Raji (cell line): ENCODE measurements around the gene WT1.

Source experiments
- POLR2A ChIP-seq: IDR thresholded peaks from 2 replicates; pipeline ENCODE4 v1.6.1; 2011; ENCODE audit warnings: low read depth, low read length, control low read depth; ENCODE audit not compliant: insufficient read depth

The WT1 gene

GRCh38 chr11:32390712-32391111 lies 44.6 kb downstream of the WT1 start:
- TF ChIP-seq POLR2A: no peak

- no peak for TF ChIP-seq POLR2A
These were observed 46.2 kb downstream of the WT1 start for GRCh38 chr11:32388871-32389770.

GRCh38 chr11:32388365-32388764 lies 47.0 kb downstream of the WT1 start:
- no peak for TF ChIP-seq POLR2A

GRCh38 chr11:32387411-32387810 lies 47.9 kb downstream of the WT1 start:
- TF ChIP-seq POLR2A: no peak

GRCh38 chr11:32386770-32387377 lies 48.5 kb downstream of the WT1 start:
- TF ChIP-seq POLR2A: no peak

- TF ChIP-seq POLR2A: no peak
These were observed 49.3 kb downstream of the WT1 start for GRCh38 chr11:32385998-32386397.

- no peak for TF ChIP-seq POLR2A
These were observed 52.8 kb downstream of the WT1 start for GRCh38 chr11:32382339-32383049.

GRCh38 chr11:32381179-32381578 lies 54.2 kb downstream of the WT1 start:
- TF ChIP-seq POLR2A: no peak

GRCh38 chr11:32379719-32380118 lies 55.6 kb downstream of the WT1 start:
- TF ChIP-seq POLR2A: no peak

GRCh38 chr11:32375826-32376225 lies 59.5 kb downstream of the WT1 start:
- TF ChIP-seq POLR2A: no peak

- TF ChIP-seq POLR2A: no peak
These were observed 61.1 kb downstream of the WT1 start for GRCh38 chr11:32374261-32374711.

- TF ChIP-seq POLR2A: no peak
These were observed 68.7 kb downstream of the WT1 start for GRCh38 chr11:32366666-32367065.

GRCh38 chr11:32365192-32365591 lies 70.1 kb downstream of the WT1 start:
- no peak for TF ChIP-seq POLR2A

GRCh38 chr11:32358729-32359128 lies 76.6 kb downstream of the WT1 start:
- no peak for TF ChIP-seq POLR2A

GRCh38 chr11:32353884-32354283 lies 81.5 kb downstream of the WT1 start:
- TF ChIP-seq POLR2A: no peak

GRCh38 chr11:32348502-32348901 lies 86.8 kb downstream of the WT1 start:
- no peak for TF ChIP-seq POLR2A
